ENCODE measurements around the gene CACNA2D1.

The CACNA2D1 gene

DNA sequence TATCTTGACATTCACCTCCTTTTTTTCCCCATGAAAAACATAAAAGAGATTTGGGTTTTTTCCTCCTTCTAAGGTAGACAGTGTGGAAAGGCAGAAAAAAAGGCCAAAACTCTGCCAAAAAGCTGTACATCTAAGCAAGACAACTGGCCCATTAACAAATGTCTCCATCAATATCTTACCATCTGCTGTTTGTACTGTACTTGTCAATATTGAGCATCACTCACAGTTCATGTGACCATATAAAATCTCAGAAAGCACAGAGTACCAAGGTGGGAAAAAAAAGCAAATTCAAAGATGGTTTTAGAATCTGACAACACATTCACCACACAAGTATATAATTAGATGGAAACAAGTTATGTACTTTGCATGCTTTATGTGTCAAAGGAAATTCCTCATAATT lies 52.6 kb downstream of the CACNA2D1 start:
- TF ChIP-seq MAX (IDR thresholded peaks at IDR 0.05), result no peak
- TF ChIP-seq YY1 (IDR thresholded peaks at IDR 0.05; ENCODE audit: low read depth), result no peak
- no peak for TF ChIP-seq FOXM1 (IDR thresholded peaks at IDR 0.05; ENCODE audit: borderline replicate concordance, low read depth)
- TF ChIP-seq EP300 (IDR thresholded peaks at IDR 0.05; ENCODE audit: borderline replicate concordance), result no peak
- TF ChIP-seq EGR1 (IDR thresholded peaks at IDR 0.05), result no peak
- no peak for TF ChIP-seq TAF1 (IDR thresholded peaks at IDR 0.05; ENCODE audit: low read depth)
- TF ChIP-seq NFIC (IDR thresholded peaks at IDR 0.05), result no peak
- TF ChIP-seq TCF12 (IDR thresholded peaks at IDR 0.05; ENCODE audit: low read depth), result no peak
- TF ChIP-seq TEAD4 (IDR thresholded peaks at IDR 0.05), result no peak
- TF ChIP-seq, protein P1, sequence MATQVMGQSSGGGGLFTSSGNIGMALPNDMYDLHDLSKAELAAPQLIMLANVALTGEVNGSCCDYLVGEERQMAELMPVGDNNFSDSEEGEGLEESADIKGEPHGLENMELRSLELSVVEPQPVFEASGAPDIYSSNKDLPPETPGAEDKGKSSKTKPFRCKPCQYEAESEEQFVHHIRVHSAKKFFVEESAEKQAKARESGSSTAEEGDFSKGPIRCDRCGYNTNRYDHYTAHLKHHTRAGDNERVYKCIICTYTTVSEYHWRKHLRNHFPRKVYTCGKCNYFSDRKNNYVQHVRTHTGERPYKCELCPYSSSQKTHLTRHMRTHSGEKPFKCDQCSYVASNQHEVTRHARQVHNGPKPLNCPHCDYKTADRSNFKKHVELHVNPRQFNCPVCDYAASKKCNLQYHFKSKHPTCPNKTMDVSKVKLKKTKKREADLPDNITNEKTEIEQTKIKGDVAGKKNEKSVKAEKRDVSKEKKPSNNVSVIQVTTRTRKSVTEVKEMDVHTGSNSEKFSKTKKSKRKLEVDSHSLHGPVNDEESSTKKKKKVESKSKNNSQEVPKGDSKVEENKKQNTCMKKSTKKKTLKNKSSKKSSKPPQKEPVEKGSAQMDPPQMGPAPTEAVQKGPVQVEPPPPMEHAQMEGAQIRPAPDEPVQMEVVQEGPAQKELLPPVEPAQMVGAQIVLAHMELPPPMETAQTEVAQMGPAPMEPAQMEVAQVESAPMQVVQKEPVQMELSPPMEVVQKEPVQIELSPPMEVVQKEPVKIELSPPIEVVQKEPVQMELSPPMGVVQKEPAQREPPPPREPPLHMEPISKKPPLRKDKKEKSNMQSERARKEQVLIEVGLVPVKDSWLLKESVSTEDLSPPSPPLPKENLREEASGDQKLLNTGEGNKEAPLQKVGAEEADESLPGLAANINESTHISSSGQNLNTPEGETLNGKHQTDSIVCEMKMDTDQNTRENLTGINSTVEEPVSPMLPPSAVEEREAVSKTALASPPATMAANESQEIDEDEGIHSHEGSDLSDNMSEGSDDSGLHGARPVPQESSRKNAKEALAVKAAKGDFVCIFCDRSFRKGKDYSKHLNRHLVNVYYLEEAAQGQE (IDR thresholded peaks at IDR 0.05; ENCODE audit: low read depth), result no peak
- no peak for TF ChIP-seq RAD21 (IDR thresholded peaks at IDR 0.05; ENCODE audit: low read depth)
- no peak for TF ChIP-seq CREB1 (IDR thresholded peaks at IDR 0.05; ENCODE audit: low read depth)
- no peak for TF ChIP-seq CEBPB (IDR thresholded peaks at IDR 0.05)
- no peak for TF ChIP-seq USF1 (IDR thresholded peaks at IDR 0.05)
- TF ChIP-seq ZBTB7A (IDR thresholded peaks at IDR 0.05; ENCODE audit: low read depth), result no peak

DNA sequence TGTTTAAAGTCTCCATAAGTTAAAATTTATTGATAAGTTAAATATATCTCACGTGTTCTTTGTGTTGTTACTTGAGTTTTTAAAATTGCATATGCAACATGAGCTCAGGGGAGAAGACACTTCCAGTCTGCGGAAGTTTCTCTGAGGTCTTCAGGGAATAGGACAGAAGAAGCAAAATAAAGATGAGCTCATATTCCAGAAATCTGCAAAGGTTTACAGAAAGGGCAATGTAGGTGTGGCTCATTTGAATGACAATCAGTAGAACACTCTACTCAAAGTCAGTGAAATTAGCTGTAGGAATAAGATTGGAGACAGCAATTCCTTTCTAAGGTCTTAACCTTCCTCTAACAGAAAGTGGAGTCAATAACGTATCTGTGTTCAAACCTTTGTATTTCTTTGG lies 53.7 kb downstream of the CACNA2D1 start:
- no peak for TF ChIP-seq CEBPB (IDR thresholded peaks at IDR 0.05)
- TF ChIP-seq FOXM1 (IDR thresholded peaks at IDR 0.05; ENCODE audit: borderline replicate concordance, low read depth), result no peak
- no peak for TF ChIP-seq YY1 (IDR thresholded peaks at IDR 0.05; ENCODE audit: low read depth)
- TF ChIP-seq CREB1 (IDR thresholded peaks at IDR 0.05; ENCODE audit: low read depth), result no peak
- no peak for TF ChIP-seq TAF1 (IDR thresholded peaks at IDR 0.05; ENCODE audit: low read depth)
- no peak for TF ChIP-seq TEAD4 (IDR thresholded peaks at IDR 0.05)
- no peak for TF ChIP-seq MAX (IDR thresholded peaks at IDR 0.05)

DNA sequence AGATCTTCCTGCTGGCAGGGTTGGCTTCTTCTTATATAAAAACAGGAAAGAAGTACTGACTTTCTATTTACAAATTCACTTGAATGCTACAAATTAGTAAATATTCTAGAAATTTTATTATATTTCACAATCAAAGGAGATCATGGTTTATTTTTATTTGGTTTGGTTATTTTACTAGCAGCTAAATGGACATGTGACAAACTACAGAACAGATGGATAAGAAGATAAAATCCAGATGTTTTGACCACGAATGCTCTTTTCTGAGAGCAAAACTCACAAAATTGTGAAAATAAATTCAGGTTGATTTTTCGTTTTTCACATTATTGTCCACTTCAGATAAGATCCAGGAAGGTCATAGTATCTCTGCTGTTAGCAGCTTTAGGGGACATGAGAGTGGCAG lies 55.4 kb downstream of the CACNA2D1 start:
- TF ChIP-seq CEBPB (IDR thresholded peaks at IDR 0.05), result no peak
- TF ChIP-seq EGR1 (IDR thresholded peaks at IDR 0.05), result no peak
- TF ChIP-seq EP300 (IDR thresholded peaks at IDR 0.05; ENCODE audit: borderline replicate concordance), result no peak

GRCh38 chr7:82384779-82385178 lies 58.8 kb downstream of the CACNA2D1 start:
- TF ChIP-seq USF1 (IDR thresholded peaks at IDR 0.05) (no peak), ZBTB7A (IDR thresholded peaks at IDR 0.05; ENCODE audit: low read depth) (no peak), CEBPB (IDR thresholded peaks at IDR 0.05) (no peak), TEAD4 (IDR thresholded peaks at IDR 0.05) (no peak), MAX (IDR thresholded peaks at IDR 0.05) (no peak), YY1 (IDR thresholded peaks at IDR 0.05; ENCODE audit: low read depth) (no peak), EGR1 (IDR thresholded peaks at IDR 0.05) (no peak)

- TF ChIP-seq ZBTB7A (IDR thresholded peaks at IDR 0.05; ENCODE audit: low read depth), result no peak
- TF ChIP-seq, protein P1 (IDR thresholded peaks at IDR 0.05; ENCODE audit: low read depth), result no peak
Measured at GRCh38 chr7:82384051-82384464, 59.5 kb downstream of the CACNA2D1 start.

DNA sequence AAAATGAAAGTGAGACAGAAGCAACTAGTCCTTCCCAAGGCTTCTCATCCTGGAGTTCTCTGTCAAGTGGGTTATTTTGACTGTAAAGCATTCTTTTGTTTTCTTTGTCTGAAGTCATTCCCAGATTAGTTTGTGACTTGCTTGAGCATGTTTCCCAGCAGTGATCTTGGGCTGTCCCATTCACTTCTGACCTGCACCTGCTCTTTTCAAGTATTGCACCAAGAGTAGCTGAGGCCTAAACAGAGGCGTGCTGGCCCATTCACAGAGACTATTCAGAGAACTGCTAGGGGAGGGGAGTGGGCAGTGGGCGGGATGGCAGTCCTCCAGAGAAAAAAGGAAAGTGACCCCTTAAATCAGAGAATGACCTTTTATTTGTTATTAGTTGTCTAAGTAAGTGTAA lies 61.3 kb downstream of the CACNA2D1 start:
- TF ChIP-seq USF1 (IDR thresholded peaks at IDR 0.05) (no peak), CEBPB (IDR thresholded peaks at IDR 0.05) (no peak), TAF1 (IDR thresholded peaks at IDR 0.05; ENCODE audit: low read depth) (no peak), MAX (IDR thresholded peaks at IDR 0.05) (no peak), TEAD4 (IDR thresholded peaks at IDR 0.05) (no peak), RAD21 (IDR thresholded peaks at IDR 0.05; ENCODE audit: low read depth) (no peak), CREB1 (IDR thresholded peaks at IDR 0.05; ENCODE audit: low read depth) (no peak)
- TF ChIP-seq, protein P1 (IDR thresholded peaks at IDR 0.05; ENCODE audit: low read depth), result no peak

Data from Ishikawa (cell line).